C1 segment of cervical spinal cord (tissue), 14 donors: ENCODE results near the gene TMEM120B.
"Not testable (repeated sequence)": the region's sequence is repeated elsewhere in the genome, so short reads cannot be mapped to it uniquely, and the experiment has no call there.

ENCODE experiments used
- DNase-seq, 14 donors: peaks; one replicate each; lab custom pipeline; 2025; lab: John Stamatoyannopoulos, UW

The TMEM120B gene

DNA sequence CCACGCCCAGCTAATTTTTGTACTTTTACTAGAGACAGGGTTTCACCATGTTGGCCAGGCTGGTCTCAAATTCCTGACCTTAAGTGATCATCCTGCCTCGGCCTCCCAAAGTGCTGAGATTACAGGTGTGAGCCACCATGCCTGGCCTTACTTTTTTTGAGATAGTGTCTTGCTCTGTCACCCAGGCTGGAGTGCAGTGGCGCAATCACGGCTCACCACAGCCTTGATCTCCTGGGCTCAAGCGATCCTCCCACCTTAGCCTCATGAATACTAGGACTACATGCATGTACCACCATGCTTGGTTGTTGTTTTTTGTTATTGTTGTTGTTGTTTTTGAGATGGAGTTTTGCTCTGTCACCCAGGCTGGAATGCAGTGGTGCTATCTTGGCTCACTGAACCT, 33.0 kb downstream of the TMEM120B start:
- DNase-seq, result not testable (repeated sequence)

DNA sequence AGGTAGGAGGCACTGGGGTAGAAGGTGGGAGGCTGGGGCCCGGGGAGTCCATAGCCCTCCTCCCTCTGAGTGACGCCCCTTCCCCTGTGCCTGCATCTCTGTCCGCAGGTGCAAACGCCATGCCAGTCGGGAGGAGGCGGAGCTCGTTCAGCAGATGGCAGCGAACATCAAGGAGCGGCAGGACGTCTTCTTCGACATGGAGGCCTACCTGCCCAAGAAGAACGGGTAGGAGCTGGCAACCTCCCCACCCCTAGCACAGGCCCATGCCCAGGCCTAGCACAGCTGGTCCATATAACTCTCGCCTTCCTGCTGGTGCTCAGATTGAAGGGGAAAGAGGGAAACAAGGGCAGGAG, 35.6 kb downstream of the TMEM120B start:
- peak in 1 of 14 donors; percentile 12 for DNase-seq

DNA sequence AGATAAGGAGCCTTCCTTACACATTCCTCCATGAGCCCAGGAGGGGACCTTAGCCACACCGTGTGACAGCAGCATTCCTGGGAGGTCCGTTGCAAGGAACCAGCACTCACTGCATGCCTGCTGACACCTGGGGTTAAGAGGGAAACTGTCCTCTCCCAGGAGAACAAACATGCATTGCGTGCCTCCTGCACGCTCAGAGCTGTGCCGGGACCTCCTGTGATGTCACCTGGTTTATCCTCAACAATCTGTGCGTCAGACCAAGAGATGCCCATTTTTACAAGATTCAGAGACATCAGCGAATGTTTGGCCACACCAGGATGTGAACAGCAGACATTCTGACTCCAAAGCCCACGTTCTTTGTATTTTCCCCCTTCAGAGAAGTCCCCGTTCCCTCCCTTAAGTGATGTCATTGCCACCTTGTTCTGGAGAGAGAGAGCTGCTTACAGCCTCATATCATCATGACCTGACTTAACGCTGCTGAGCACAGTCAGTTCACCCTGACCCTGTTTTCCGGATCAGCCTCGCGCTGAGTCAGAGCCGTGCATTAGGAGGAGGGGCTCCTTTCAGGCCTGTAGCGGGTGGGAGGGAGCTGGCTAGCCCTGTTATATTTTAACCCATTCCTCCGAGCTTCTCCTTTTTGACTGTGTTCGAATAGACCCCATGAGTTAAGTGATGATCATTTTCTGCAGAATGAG, 36.2 kb downstream of the TMEM120B start:
- DNase-seq, result no peak

DNA sequence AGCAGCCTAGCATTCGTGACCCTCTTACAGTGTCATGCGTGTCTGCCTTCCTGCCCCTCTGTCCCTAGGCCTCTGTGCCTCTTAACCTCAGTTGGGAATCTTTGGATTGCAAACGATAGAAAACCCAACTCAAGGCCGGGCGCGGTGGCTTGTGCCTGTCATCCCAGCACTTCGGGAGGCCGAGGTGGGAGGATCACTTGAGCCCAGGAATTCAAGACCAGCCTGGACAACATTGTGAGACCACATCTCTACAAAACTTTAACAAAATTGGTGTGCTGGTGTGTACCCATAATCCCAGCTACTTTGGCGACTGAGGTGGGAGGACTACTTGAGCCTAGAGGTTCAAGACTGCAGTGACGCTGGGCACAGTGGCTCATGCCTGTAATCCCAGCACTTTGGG, 36.7 kb downstream of the TMEM120B start:
- DNase-seq, result no peak

DNA sequence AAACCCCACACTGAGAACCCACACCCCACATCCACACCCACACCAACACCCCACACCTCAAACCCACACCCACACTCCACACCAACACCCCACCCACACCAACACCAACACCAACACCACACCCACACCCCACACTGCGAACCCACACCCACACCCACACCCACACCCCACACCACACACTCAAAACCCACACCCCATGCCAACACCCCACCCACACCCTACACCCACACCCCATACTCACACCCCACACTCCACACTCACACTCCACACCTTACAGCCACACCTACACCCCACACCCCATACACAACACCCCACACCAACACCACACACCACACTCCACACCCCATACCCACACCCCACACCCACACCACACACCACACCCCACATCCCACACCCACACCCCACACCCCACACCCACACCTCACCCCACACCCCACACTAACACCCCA, 38.0 kb downstream of the TMEM120B start:
- DNase-seq, result no peak

DNA sequence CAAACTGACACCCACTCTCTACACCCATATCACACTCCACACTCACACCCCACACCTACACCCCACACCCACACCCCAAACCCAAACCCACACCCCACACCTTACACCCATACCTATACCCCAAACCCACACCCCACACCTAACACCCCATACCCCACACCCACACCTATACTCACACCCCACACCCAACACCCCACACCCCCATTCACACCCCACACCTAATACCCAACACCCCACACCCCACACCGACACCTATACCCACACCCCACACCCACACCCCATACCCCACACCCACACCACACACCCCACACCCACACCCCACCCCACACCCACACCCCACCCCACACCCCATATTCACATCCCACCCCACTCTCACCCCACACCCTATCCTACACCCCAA, 38.5 kb downstream of the TMEM120B start:
- no peak for DNase-seq

DNA sequence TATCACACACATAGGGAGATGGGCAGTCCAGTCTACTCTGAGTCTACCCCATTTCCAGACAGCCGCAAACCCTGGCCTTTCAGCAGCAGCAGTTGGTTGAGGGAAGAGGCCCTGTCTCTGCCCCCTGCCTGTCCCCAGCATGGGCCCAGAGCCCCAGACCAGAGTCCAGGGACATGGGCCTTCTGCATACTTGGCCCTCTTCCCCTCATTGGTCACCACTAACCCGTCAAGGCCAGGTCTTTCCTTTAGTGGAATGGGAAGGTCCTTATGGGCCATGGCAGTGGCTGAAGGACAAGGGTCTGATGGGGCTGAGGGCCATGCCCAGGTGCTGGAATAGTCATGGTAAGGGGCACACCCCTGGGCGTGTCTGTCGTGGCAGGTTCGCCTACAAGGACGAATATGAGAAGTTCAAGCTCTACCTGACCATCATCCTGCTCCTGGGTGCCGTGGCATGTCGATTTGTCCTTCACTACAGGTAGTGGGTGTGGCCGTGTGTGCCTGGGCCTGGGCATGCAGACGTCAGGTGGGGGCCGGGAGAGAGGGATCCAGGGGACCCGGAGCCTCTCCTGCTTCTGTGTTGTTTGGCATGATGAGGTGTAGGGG, 39.3 kb downstream of the TMEM120B start:
- no peak for DNase-seq

DNA sequence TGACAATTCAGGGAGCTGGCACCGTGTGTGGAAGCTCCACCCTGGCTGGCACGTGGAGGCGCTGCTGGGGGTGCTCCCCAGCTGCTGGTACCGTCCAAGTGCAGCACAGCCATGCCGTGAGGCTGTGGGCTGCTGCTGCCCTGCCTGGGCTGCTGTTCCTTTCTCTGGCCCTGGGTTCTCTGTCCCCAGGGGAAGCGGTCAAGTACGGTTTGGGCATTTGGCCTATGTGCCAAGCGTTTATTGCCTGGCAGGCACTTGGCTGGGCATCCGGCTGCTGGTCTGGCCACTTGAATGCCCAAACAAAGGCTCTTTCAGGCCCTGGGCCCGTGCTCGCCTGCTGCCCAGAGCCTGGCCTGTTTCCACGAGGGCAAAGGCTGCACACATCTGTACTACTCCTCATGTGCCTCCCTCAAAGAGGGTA, 41.3 kb downstream of the TMEM120B start:
- DNase-seq, result peak in 13 of 14 donors; percentile 25 to 89 (median 69)

DNA sequence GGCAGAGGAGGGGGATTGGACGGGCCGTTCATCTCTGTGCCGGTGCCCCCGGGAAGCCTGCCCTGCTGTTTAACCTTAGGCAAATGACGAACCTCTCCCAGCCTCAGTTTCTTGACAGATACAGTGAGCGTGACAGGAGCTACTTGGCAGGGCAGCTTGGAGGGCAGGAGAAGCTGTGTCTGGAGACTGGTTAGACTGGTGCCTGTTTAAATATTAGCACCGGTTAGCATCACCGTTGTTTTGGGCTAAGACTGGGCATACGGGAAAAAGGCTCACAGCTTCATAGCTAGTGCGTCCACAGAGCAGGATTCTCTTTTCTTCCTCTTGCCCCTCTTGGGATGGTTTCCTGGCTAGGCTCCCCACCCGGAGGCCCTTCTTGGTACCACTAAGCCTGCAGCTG, 42.3 kb downstream of the TMEM120B start:
- DNase-seq, result no peak

DNA sequence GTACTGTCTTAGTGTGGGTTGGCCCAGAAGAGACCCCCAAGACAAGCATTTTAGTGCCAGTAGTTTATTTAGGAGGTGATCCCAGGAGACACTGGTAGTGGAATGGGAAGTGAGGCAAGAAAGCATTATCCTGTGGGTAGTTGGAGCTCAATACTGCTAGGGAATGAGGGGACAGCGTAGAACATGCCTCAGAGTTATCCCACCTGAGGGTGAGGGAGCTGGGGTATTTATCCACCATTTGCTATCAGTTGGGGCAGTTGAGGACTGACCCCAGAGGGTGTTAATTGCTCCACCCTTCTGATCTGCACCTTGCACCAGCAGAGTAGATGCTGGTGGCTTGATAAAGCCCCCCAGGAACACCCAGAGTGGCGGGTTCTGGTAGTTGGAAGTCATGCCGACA, 43.0 kb downstream of the TMEM120B start:
- DNase-seq, result no peak

DNA sequence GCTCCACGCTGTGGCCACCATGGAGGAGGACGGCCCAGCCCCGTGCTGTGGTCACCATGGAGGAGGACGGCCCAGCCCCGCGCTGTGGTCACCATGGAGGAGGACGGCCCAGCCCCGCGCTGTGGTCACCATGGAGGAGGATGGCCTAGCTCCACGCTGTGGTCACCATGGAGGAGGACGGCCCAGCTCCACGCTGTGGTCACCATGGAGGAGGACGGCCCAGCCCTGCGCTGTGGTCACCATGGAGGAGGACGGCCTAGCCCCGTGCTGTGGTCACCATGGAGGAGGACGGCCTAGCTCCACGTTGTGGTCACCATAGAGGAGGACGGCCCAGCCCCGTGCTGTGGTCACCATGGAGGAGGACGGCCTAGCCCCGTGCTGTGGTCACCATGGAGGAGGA, 46.0 kb downstream of the TMEM120B start:
- not testable (repeated sequence) for DNase-seq

DNA sequence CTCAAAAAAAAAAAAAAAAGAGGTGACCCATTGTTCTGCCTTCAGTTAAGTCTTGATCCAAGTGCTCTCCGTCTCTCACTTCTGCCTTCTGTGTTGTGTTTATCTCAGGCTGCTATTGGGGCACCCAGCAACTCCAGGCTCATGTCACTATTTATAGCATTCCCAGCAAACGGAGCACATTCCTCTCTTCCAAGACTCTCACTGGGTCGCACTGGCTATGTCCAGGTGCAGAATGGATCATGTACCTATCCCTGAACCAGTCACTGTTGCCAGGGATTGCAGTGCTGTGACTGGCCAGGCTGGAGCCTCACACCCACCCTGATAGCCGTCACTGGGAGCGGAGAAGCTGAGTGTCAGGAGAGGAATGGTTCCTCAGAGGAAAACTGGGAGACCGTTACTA, 49.7 kb downstream of the TMEM120B start:
- DNase-seq, result peak in 1 of 14 donors; percentile 23

DNA sequence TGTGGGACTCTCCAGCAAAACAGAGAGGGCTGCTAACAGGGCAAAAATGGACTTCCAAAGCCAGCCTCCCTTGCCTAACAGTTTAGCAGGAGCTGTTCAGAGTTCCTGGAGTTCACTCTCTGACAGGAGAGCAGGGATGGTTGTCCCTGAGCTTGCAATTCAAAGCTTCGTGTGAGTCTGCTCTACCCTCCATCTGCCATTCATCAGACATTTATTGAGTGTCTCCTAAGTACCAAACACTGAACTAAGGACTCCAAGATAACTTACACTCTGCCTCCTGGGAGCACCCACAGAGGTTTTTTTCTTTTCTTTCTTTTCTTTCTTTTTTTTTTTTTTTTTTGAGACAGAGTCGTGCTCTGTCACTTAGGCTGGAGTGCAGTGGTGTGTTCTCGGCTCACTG, 52.3 kb downstream of the TMEM120B start:
- no peak for DNase-seq

DNA sequence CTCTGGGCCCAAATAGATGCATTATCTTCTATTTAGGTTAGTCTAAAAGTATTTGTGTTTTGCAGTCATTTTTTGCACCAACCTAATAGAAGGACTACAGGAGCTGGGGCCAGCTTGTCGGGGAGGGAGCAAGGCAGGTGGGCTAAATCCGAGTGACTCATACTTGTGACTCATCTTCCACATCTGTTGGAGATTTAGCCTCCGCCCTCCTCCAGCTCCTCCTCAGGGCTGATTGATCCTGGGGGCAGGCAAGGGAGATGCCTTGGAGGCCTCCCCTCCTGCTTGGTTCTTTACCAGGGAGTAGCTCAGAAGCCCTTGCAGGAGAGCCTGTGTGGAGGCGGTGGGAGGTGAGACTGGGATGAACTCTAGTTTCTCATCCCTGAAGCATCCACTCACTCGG, 53.0 kb downstream of the TMEM120B start:
- DNase-seq, result no peak

DNA sequence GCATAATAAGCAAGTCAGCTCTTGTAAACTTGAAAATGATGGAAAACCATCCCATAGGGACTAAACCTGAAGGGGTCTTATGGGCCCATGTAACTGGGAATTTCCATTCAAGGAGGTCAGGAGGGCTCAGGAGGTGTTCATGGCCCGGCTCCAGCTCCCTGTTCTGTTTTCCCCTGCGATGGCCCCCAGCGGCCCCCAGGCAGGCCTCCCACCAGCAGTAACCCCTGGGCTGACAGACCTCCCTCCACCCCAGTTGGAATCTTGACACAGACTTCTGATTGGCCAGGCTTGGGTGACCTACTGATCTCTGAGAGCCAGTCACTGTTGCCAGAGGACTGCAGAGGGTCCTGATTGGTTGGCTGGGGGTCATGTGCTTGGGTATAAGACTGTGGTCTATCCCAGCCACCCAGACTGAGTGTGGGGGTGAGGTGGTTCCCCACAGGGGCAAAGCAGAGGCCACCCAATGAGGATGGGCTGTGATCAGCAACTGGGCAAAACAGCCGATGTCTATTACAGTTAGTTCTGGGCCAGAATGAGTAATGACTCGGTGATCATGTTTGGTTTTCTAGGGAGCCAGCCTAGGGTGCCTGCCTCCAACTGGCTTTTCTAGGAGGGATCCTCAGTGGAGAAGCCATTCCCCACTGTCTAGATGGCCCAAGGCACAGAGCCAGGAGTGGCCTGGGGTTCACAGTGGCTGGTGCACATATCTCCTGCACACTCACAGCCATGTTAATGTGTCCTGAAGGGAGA, 53.9 kb downstream of the TMEM120B start:
- no peak for DNase-seq

DNA sequence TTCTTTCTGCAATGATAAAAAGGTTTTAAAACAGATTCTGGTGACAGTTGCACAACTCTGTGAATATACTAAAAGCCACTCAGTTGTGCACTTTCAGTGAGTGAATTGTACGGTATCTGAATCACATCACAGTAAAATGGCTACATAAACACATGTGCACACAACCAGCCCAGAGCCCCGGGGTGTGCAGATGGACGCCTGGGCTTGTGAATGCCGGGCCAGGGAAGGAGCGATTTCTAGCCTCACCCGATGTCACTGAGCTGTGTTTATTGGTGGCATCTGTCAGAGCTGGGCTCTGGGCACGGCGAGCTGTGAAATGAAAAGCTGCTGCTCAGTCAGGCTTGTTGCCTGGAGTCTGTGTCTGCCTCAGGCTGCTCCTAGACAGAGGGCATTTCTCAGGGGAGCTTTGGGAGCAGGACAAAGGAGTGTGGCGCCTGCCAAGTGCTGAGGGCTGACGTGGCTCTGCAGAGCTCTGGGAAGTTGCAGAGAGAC, 55.0 kb downstream of the TMEM120B start:
- DNase-seq, result peak in 11 of 14 donors; percentile 21 to 84 (median 41)

DNA sequence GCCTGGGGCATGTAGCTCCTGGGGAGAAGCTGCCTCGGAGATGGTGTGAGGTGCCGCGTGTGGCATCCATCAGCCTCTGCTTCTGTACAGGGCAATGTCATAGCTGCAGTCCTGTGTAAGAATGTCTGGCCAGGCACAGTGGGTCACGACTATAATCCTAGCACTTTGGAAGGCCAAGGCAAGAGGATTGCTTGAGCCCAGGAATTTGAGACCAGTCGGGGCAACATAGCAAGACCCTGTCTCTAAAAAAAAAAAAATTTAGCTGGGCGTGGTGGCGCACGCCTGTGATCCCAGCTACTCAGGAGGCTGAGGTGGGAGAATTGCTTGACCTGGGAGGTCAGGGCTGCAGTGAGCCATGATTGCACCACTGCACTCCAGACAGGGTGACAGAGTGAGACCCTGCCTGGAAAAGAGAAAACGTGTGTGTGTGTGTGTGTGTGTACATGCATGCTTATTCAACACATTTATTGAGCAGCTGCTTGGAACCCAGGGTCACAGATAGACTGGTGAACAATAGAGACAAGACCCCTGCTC, 56.8 kb downstream of the TMEM120B start:
- DNase-seq, result no peak

DNA sequence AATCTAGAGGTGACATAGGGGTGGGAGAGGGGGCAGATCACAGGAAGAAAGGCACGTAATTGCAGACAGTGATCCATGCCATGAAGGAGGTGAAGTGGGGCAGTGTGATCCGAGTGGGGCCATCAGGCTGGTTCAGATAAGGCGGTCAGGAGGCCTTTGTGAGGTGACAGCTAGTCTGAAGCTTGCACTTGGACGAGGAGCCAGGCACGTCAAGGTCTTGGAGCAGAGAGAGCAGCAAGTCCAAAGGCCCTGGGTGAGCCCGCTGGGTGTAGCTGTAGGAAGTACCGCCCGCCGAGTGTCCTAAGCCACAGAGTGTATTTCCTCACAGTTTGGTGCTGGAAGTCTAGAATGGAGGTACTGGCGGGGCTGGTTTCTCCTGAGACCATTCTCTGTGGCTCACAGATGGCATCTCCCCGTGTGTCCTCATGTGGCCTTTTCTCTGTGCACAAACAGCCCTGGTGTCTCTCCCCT, 57.3 kb downstream of the TMEM120B start:
- peak in 1 of 14 donors; percentile 61 for DNase-seq

DNA sequence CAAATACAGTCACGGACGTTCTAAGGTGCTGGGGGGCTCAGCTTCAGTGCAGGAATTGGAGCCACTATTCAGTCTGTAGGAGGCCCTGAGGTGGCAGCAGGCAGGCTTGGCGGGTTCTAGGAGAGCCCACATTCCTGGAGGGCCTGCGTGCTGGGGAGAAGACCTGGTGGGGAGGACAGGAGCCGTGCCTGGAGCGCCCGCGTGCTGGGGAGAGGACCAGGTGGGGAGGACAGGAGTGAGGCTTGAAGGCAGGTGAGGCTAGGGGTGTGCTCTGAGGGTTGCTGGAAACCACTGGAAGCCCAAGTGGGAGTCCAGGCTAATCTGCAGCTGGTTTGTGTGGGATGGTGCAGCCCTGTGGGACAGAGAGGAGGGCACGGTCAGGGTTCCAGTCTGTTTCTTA, 57.8 kb downstream of the TMEM120B start:
- no peak for DNase-seq

DNA sequence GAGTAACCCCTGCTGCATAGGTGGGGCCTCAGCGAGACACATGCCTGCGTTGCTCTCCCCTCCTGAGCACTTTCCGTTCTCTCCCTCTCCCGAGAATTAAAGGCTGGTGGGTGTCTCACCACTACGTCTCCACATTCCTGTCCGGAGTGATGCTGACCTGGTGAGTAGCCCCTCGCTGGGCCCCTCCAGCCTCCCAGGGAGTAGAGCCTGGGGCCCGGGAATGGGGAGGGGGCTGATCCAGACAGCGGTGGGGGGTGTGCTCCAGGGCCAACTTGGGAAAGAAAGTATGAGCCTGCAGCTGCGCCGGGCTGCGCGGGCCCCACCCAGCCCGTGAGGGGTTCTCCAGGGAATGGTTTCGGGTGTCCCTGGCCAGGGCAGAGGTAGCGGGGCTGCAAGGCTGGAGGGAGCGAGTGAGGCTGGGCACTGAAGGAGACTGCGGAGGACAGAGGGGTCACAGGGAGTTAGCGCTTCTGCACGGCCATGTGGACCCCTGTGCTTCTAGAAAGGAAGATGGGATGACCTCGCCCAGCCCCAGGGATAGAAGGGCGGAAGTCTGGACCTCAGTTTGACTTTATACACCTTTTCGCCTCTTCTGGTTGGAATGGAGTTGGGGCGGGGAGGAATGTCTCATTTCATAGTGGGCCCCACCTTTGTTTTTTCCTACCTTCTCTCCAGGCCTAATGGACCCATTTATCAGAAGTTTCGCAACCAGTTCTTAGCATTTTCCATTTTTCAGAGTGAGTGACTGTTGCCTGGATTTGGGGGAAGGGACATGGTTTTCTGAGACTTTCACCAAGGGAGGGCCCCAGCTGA, 58.5 kb downstream of the TMEM120B start:
- no peak for DNase-seq
